HG03095 (cell line): ENCODE measurements around the gene NCR3LG1.

ENCODE experiments used
- ATAC-seq: cut with Tn5 transposase; IDR thresholded peaks from one replicate; pipeline ENCODE4 v1.9.1; 2021; ENCODE audit warnings: moderate library complexity; ENCODE audit not compliant: unreplicated experiment

Gene NCR3LG1

DNA sequence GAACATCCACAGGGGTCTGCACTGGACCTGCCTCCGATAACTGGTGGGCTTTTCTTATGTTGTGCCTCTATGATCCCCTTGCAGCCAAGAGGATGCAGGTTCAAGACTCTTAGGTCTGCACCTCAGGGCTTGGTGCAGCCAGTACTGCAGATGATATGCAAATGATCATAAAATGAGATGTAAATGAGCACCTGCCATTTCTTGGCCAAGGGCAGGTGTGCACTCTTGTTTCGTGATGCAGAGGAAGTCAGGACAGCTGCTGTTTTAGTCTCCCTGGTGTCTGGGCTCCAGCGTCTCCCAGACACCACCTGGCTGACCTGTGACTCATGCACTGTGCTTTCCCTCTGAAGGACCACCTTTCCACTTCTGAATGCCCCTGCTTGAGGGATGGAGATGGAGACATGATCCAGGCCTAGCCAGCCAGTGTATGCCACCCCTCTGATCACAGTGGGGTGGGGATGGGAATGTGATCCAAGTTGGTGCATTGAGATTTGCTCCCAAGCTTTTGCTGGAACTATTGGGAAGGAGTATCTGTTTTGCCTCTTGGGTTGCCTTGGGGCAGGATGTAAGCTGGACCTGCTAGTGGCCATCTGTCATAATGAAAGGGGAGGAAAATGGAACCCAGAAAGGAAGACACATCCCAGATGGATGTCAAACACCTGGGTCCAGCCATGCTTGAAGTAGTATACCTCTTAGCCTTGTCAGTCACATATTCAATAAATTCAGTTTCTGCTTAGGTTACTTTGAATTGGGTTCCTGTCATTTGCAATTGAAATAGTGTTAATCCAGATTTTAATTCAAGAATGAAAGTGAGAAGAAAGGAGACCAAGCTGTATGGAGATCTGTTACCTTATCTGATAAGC is 40.1 kb downstream of the NCR3LG1 start:
- no peak for ATAC-seq

DNA sequence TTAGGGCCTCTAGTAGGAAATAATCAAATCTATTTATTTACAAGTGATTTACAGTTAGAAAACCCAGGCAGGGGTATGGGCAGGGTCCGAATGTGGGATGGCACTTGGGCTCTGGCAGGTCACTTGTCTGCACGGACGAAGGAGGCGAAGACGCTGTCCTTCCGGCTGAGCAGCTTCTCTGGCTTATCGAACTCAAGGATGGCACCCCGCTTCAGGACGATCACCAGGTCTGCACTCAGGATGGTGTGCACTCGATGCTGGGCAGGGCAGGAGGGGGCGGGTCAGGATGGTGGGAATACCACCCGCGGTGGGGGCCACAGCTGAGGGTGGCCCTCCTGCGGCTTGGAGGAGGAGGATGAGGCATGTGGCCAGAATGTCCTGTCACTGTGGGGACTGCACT is 41.3 kb downstream of the NCR3LG1 start:
- no peak for ATAC-seq

DNA sequence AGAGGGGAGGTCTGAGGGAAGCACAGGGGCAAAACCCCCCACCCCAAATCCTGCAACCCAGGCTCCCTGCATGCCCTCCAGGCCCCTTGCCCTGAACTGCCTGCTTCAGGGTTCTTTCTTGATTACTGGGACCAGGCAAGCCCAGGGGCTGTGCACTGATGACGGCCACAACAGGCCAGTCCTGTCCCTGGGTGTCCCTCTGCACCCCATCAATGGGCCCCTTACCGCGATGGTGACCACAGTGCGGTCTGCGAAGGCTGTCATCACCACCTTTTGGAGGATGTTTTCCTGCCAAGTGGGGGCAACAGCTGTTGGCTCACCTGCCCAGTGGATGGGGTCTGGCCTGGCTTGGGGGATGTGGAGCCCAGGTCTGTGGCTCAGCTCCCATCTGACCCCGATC is 41.9 kb downstream of the NCR3LG1 start:
- no peak for ATAC-seq

DNA sequence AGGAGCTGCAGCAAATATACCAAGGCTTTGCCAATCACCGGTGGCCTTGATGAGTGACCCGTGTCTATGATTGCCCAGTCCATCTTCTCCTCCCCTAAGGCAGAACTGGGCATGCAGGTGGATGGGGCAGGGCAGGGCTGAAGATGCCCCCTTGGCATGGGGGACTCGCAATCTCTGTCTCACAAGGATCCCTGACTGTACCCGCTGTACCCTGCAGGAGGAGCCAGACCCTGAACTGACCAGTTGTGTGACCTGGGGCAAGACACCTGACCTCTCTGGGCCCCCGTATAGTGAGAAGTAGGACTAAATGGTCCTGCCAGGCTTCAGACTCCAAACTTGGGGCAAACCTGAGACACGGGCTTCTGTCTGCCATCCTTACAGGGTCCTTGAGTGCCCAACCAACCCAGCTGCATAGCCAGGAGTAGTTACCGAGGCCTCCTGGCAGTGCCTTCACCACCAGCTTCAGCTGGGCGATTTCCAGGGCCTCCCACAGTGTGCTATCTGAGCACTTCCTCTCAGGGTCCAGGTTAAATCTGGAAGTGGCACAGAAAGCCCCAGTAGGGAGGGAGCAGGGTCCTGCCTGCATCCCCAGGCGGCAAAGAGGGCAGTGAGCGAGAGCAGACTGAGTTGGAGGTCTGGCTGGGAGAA is 43.3 kb downstream of the NCR3LG1 start:
- no peak for ATAC-seq

DNA sequence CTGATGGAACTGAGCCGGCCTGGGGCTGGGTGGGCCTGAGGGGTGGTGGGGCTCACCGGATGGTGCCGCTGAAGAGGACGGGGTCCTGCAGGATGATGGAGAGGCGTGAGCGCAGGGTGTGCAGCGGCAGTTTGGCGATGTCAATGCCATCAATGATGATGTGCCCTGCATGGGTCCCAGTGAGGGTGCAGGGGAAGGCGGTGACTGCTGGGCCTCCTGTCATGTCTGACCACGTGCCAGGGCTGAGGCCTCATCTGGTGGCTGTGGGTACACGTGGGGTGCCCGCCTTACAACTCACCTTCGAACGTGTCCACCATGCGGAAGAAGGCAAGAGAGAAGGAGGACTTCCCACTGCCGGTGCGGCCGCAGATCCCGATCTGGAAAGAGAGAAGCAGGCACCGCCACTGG is 44.0 kb downstream of the NCR3LG1 start:
- no peak for ATAC-seq

DNA sequence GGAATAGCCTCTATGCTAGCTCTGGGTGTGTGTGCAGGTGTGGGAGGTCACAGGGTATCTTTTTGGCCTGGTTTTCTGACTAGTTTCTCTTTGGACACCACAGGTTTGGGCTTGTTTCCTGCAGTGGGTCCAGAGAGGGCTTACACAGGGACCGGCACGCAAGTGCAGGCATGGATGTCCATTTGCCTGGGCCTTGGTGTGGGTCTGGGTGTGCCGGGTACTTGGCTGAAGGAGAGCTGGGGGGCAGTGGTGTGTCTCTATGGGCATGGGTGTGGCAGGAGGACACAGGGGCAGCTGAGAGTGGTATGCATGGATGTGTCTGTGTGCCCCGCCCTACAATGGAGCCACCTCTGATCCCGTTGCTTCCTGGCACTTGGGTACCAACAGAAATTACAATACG is 44.4 kb downstream of the NCR3LG1 start:
- ATAC-seq: no peak

DNA sequence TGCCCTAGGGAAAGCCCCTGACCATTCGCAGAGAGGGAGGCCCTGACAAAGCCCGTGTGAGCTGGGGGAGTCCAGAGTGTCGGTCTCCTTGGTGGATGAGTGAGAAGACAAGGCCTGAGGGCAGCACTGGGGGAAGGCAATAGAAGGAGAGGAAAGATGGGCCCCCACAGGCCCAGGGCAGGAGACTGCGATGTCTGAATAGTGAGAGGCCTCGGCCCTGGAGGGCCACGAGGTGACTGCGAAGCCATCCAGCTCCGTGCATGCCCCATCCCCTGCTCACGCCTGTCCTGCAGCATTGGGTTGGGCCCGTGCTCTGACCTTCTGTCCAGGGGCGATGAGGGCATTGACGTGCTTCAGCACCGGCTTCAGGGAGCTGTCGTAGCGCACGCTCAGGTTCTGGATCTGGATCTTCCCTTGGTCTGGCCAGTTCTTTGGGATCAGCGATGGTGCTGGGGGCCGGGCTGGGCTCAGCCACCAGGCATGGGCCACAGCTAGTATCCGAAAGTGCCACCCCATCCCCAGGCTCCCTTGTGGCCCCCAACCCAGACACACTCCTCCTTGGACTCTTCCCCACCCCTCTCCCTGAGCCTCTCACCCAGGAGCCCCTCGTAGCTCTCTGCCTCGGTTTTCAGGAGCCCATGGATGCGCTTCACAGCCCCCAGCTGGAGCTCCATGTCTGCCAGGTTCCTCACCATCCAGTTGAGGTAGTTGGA is 45.2 kb downstream of the NCR3LG1 start:
- ATAC-seq: no peak

DNA sequence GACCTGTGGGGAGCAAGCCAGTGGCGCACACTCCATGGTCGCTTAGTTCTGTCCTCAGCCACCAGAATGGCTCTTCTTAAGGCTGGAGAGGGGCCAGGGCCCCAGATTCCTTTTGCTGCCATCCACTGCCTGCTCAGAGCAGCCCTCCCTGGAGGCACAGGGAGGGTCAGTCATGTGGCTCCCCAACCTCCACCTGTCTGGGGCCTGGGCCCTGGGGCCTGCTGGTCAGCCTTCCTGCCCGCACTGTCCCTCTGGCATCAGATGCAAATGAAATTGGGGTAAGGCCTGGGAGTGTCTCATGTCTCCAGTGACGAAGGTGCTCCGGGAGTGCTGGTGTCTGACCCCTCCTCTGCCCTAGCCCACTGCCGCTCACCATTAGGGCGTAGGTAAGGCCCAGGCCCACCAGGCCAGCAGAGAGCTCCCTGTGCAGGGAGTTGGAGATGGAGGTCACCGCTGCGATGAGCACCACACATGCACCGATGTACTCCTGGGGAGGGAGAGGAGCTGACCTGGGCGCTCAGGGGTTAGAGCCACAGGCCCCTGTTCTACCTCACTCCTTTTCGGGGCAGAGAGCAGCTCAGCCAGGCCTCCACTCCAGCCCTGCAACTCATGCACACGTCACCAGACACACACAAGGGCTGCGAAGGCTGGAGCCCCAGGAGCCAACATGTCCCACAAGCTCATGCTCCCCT is 45.9 kb downstream of the NCR3LG1 start:
- ATAC-seq: no peak

DNA sequence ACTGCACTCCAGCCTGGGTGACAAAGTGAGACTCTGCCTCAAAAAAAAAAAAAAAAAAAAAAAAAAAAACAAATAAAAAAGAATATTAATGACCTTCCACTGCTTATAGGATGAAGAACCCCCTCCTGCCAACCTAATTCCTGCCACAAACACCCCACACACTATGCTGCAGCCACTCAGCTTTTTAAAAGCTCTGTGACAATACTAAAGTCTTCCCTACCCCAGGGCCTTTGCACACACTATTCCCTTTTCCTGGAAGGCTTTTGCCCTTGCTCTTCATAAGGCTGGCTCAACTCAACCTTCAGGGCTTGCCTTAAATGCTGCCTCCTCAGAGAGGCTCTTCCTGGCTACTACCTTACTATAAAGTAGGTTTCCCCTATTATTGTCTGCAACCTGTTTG is 47.6 kb downstream of the NCR3LG1 start:
- no peak for ATAC-seq

DNA sequence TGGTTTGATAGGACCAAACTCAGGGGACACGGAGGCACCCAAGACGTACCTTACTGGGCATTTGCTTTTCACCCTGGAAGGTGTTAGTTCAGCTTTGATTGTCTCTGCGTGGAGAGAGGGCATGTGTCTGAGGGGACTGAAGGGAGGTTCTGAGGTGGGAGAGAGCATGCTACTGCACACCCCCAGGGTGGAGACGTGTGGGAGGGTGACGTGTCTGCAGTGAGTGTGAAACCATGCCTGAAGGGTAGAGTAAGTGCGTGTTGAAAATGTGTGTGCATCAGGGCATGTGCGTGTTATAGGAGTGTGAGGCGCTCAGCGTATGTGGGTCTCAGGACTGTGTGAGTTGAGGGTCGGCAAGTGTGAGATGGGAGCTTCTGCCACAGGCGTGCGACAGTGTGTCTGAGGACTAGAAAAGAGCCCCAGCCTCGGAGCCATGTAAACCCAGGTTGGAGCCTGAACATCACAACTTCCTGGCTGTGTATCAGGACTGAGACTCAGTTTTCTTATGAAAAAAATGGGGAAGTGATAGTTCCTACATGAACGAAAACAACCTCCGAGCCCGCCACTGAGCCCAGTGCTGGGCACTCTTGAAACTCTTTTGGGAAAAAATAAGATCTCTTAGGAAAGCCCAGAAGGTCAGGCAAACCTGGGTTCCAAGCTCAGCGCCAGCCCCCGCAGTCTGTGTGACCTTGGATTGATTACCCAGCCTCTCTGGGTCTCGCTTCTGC is 48.6 kb downstream of the NCR3LG1 start:
- ATAC-seq: peak; percentile 51

DNA sequence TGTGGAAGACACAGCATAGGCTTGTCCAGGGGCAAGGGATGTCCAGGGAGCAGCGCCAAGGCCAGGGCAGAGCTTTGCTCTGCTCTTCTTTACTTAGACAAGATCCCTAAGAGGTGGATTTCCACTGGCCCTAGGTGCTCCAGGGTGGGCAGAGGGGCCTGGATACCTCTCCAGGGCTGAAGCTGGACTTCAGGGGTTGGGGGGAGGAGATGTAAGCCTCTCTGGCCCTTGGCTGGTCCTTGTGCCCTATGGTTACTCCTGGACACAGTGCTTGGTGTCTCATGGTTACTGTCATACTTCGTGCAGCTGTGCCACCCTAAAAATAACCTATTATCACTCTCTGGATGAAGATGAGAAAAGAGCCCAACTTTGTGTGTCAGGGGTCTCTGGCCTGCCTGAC is 49.7 kb downstream of the NCR3LG1 start:
- no peak for ATAC-seq

DNA sequence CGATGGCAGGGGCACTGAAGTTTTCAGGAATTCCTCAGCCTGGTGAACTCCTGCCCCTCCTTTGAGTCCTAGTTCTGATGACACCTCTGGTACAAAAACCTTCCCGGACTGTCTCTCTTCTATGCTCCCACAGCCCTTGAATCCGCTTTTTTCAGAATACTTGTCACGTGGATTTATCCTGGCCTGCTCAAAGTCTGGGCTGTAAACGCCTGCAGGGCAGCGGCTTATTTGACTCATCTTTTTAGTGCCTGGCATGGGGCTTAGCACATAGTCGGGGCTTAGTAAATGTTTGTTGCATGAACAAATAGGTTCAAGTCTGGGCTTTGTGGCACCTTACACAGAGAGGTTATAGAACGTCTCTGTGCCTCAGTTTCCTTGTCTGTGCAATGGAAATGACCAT is 50.2 kb downstream of the NCR3LG1 start:
- ATAC-seq: no peak

DNA sequence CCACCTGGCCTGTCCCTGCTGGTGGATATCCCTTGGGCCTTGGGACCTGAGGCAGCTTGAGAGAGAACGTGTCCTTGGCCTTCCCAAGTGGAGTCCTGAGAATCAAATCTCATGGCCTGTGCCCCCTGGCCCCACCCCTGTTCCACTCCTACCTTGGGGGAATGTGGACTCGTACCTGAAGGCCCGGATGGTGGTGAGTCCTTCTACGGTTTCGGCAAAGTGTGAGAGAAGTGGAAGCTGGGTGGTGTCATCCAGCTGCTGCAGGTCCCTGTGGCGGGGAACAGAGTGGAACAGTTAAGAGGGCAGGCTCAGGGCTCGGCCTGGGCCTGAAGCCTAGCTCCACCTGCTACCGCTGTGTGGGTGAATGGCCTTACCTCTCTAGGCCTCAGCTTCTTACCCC is 50.9 kb downstream of the NCR3LG1 start:
- no peak for ATAC-seq

DNA sequence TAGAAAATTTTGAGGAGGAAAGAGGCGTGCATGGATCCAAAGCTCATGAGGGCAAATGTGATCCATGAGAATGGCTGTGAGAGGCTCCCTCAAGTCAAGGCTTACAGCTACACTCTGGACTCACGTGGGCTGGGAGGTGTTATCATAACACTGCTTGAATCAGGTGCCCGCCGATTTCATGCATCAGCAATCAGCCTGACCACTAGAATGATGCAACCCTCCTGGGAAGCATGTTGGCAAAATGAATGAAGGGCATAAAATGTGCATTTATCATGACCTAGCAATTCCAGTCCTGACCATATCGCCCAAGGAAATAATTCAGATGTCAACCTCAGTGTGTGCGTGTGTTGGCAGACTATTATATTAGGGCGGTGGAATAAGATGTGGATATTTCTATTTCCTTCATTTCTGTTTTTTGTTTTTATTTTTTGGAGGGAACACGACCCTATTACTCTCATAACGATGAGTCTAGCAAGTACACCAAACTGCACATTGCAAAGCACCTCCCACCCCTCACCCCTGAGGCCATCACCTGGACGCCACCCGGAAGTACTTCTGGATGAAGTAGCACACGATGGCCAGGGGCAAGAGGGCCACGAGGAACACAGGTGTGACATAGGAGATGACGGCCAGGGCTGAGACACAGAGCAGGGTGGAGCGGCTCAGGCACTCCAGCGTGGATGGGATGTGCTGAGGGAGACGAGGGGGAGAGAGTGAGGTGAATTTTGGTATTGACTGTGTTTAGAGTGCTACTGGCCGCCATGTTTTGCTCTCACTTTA is 52.6 kb downstream of the NCR3LG1 start:
- no peak for ATAC-seq

DNA sequence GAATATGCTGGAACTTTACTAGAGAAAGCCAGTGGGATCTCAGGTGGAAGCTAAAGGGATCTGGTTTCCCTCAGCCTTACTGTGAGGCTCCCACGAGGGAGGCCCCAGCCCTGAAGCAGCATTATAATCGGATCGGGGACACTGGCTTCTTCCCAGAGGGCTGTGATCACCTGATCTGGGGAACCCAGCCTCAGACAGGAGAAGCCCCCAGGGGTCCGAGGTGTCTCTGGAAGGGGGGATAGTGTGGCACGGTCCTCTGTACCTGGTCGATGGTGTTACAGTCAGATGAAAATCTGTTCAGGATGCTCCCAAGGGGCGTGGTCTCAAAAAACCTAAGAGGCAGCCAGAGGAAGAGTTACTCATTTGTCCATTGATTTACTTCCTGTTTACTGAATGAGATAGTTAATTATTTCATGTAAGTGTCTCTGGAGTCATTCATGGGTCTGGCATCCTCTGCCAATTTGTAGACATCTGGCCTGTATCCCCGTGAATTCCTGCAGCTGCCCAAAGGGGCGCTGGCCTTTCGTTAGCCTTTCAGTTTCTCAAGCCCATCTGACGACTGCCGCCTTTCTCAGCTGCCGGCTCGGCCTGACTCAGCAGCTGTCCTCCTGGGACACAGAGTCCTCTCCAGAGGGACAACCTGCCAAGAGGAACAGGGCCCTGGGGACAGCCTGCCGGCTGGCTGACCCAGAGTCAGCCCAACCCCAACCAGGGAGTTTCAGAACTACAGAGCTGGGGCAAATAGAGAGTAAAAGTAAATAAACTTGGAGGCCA is 53.8 kb downstream of the NCR3LG1 start:
- ATAC-seq: no peak

DNA sequence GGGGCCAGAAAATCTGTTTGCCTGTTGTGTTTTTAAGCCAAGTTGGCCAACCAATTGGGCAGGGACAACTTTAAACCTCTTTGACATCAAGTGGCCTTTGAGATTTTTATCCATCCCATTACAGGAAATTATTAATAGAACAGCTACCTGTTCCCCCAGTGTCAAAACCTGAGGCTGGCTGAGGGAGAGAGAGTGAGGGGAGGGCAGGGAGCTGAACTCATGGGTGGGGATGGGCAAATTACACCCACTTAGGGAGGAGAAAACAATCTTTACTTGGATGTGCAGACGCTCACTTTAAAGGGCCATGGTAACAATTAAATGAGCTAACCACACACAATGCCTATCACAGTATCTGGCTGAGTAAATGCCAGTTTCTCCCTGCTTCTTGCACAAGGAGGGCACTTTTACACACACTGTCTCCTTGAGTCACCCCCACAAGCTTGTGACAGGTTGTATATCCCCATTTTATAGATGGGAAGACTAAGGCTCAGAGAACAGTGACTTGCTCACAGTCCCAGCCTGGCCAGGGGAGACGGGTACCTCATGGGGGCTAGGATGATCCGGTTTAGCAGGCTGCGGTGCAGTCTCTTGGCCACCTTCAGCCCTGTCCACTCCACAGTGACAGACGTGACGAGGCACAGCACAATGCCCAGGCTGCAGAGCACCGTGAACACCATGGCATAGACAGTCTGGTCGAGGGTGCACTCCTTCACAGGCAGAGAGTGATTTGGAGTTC is 54.6 kb downstream of the NCR3LG1 start:
- ATAC-seq: no peak

DNA sequence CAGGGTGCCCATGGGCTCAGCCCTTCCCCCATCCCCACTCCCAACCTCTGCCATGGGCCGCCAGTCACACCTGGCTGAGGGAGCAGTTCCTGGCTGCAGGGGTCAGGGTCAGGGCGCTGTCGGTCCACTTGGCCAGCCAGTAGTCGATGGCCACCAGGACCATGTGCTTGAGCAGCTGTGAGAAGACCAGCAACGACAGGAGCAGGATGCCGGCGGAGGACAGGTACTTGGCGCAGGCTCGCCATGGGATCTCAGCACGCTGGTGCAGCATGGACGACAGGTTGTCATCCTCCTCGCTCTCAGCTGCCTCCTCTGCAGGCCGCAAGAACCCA is 55.2 kb downstream of the NCR3LG1 start:
- ATAC-seq: no peak

DNA sequence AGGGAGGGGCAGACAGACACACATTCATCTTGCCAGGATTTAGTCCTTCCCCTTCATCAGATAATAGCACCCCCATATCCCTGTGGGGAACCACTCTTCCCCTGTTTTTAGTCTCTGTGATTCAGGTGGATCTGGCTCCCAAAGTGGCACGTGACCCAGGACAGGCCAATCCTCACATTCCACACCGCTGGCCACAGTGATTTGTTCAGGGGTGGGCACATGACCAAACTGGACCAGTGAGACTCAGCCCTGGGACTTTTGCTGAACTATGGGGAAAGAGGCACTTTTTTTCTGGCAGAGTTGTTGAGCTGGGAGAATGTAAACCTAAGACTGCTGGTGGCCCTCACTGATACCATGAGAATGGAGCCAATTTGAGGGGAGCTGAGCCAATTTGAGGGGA is 56.0 kb downstream of the NCR3LG1 start:
- ATAC-seq: no peak

DNA sequence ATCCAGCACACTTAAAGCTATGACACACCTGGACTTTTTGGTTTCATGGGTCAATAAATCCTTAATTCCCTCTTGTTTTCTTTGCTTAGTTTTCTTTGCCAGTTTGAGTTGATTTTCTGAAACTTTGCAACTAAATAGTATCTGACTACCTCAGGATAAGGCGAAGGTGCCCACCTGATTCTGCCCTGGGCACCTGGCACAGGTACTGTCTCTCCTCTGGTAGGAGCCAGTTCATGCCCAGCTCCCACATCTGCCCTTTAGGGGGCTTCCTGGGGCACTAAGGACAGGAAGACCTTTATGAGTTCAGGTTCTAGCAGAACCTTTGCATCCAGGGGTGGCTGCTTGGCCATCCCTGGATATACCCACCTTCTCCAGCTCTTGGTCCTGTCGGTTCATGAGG is 56.4 kb downstream of the NCR3LG1 start:
- ATAC-seq: no peak
